HFF-Myc (cell line): ENCODE results near the gene FKBP7.
A peak's percentile ranks its signal among the peaks of the same experiment; 100 is the strongest.

ENCODE experiments used
- DNase-seq: peaks from one replicate; pipeline ENCODE4 v3.0.0-alpha.2; 2011; ENCODE audit warnings: low read depth; ENCODE audit errors: extremely low read depth
- H3K4me3 ChIP-seq: replicated peaks from 2 replicates; pipeline ENCODE4 v1.5.1; 2011; ENCODE audit warnings: low read depth, mild to moderate bottlenecking, control low read depth, low read length
- CTCF ChIP-seq: IDR thresholded peaks from 2 replicates; pipeline ENCODE4 v1.5.1; 2012; ENCODE audit warnings: mild to moderate bottlenecking, low read depth, low read length, control low read depth; ENCODE audit errors: missing control alignments

Gene FKBP7

GRCh38 chr2:178469219-178469849, 9.1 kb downstream of the FKBP7 start:
- no peak overlapping the region for H3K4me3 ChIP-seq

GRCh38 chr2:178457390-178457886, 21.0 kb downstream of the FKBP7 start:
- no peak for DNase-seq
- TF ChIP-seq CTCF, result no peak
- H3K4me3 ChIP-seq, result no peak overlapping the region

More at GRCh38 chr2:178469219-178469849, 9.1 kb downstream of the FKBP7 start:
- no peak for TF ChIP-seq CTCF
- no peak for DNase-seq

- no peak for TF ChIP-seq CTCF
- DNase-seq, result no peak
- H3K4me3 ChIP-seq, result no peak overlapping the region
These were observed 22.5 kb downstream of the FKBP7 start for GRCh38 chr2:178455947-178456346.

GRCh38 chr2:178452870-178453269, 25.5 kb downstream of the FKBP7 start:
- H3K4me3 ChIP-seq, result no peak overlapping the region
- no peak for DNase-seq
- TF ChIP-seq CTCF, result no peak

GRCh38 chr2:178452334-178452733, 26.1 kb downstream of the FKBP7 start:
- DNase-seq, result no peak
- TF ChIP-seq CTCF, result no peak
- no peak overlapping the region for H3K4me3 ChIP-seq

- peak within 1 kb of the TSS; percentile 76 for H3K4me3 ChIP-seq
- peak; percentile 85 for DNase-seq
- TF ChIP-seq CTCF, result no peak
These were observed 27.4 kb downstream of the FKBP7 start, which contains the start of the genes PJVK and PRKRA for GRCh38 chr2:178450774-178451525. TSS of gene PJVK (plus strand) at chr2:178451378. CDS start at chr2:178453410, 2,032 bp downstream. TSS of gene PRKRA (minus strand) at chr2:178451175. CDS start at chr2:178451030, 145 bp downstream.

GRCh38 chr2:178450524-178450773, 28.0 kb downstream of the FKBP7 start:
- H3K4me3 ChIP-seq, result peak overlapping the region; percentile 76
- TF ChIP-seq CTCF, result no peak
- peak; percentile 11 for DNase-seq
